ENCODE measurements around the gene PRSS2. TPM values are rescaled to one million over a fixed set of nuclear protein-coding genes. Genes with fewer than 3 reads are reported as not detected.

Gene PRSS2
- total and polyA plus RNA-seq, 7 experiments from 2014 or later: not detected

DNA sequence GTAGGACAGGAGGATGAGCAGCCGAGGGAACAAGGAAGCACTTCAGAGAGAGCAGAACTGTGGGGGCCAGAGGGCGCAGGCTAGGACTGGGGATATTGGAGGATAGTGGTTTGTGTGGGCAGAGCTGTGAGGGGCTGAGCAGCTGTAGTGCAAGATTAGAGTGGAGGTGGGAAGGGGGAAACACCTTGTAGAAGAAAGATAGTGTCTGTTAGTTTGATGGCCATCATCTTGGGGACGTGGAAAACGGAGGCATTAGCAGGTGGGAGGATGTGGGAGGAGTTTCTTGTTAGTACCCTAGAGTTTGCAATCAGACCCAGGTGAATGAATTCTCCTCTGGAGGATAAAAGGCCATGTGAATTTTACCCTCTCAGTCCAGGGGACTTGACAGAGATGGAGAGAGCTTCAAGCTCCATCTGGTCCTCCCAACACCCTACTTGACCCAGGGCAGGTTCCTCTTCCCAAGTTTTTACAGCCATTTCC lies 34.0 kb downstream of the PRSS2 start:
- H3K36me3 Mint-ChIP-seq: peaks cover 20 to 62% (median 47%) of the 10 kb centered on the region in 5 donors
- no peaks in the 10 kb centered on the region for H3K27me3 ChIP-seq (ENCODE audit: control insufficient read depth in 2 of 2, insufficient read depth in 2 of 2, low read length in 2 of 2)
- ChIA-PET CTCF (no interaction called here), POLR2A (interaction anchor here (1.0 to 33.1 kb wide), 12 partner anchors 3 to 499 kb away, joined by 3 to 5102 read pairs (median 6); partner anchors contain the start of gene EPHB6)
- peak overlapping the region; percentile 98 for H3K27ac ChIP-seq (ENCODE audit: low read depth, low read length)
- peaks cover 90 to 95% of the 10 kb centered on the region in 2 donors for H3K4me1 ChIP-seq (ENCODE audit: control insufficient read depth in 2 of 2, insufficient read depth in 2 of 2, low read length in 2 of 2)
- no peak for ATAC-seq
- H3K36me3 ChIP-seq (ENCODE audit: control insufficient read depth in 2 of 3, insufficient read depth in 3 of 3, low read length in 3 of 3): peaks cover 21 to 26% (median 24%) of the 10 kb centered on the region in 3 experiments
- peak in 4 of 9 donors; percentile 27 to 55 (median 34) for DNase-seq
- H3K4me3 Mint-ChIP-seq: peak overlapping the region; percentile 80 to 100 (median 95)
- intact Hi-C loops (cut with micrococcal nuclease): loop anchor here (5.0 to 10.0 kb wide), 3 partner anchors 578 to 1250 kb away; partner anchors contain the start of genes AGK (in 1 of the 2), EPHA1 (in 1 of the 2) and ZYX (in 1 of the 2)
- H3K9me3 Mint-ChIP-seq: peaks cover 0 to 9% (median 0%) of the 10 kb centered on the region in 11 donors
- H3K27ac Mint-ChIP-seq: peak overlapping the region; percentile 99 to 100 (median 100)
- H3K27me3 Mint-ChIP-seq: peaks cover 0 to 3% (median 0%) of the 10 kb centered on the region in 5 donors
- H3K4me1 Mint-ChIP-seq: peaks cover 67 to 99% (median 96%) of the 10 kb centered on the region in 7 donors
- H3K4me3 ChIP-seq (ENCODE audit: low read length): peak overlapping the region; percentile 19
- H3K9me3 ChIP-seq (ENCODE audit: control insufficient read depth in 2 of 3, low read length in 3 of 3): no peaks in the 10 kb centered on the region

DNA sequence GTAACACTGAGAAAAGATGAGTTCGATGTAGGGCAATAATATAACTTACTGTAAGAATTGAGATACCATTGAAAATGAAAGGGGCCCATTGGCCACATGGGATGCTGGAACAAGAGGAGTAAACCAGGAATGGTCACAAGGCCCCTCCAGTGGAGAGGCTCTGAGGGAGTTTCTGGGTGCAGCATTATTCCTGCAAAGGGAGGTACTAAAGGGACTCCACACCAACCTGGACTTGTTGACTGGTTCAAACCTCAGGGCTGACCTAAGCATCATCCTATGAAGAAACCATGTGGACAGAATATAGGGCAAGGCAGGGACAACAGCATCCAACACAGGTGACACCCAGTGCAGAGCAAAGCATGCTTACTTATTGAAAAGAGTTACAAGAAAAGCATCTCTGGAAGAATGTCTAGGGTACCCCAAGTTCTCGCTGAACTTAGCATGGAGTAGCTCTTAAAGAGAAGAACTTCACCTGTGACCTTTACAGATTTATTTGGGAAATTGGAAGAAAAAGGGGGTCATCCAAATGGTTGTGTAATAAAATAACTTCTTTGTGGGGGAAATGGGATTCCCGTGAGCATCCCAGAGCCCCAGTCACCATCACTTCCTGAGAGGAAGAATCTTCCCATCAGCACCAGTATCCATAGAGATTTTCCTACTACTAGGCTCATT lies 34.7 kb downstream of the PRSS2 start:
- ChIA-PET POLR2A (interaction anchor here (0.7 to 33.1 kb wide), 17 partner anchors 2 to 572 kb away, joined by 3 to 5102 read pairs (median 35); partner anchors contain the start of gene EPHB6), CTCF (interaction anchor here (9.0 kb wide), 1 partner anchor 12 kb away, joined by 314 read pairs; no protein-coding TSS in a partner anchor)
- peaks cover 70 to 99% (median 96%) of the 10 kb centered on the region in 7 donors for H3K4me1 Mint-ChIP-seq
- peak overlapping the region; percentile 99 to 100 (median 100) for H3K27ac Mint-ChIP-seq
- no peaks in the 10 kb centered on the region for H3K27me3 ChIP-seq (ENCODE audit: control insufficient read depth in 2 of 2, insufficient read depth in 2 of 2, low read length in 2 of 2)
- peak overlapping the region; percentile 19 for H3K4me3 ChIP-seq (ENCODE audit: low read length)
- H3K27ac ChIP-seq (ENCODE audit: low read depth, low read length): peak overlapping the region; percentile 98
- DNase-seq (no peak), ATAC-seq (no peak)
- peaks cover 0 to 3% (median 0%) of the 10 kb centered on the region in 5 donors for H3K27me3 Mint-ChIP-seq
- H3K9me3 Mint-ChIP-seq: peaks cover 0 to 9% (median 0%) of the 10 kb centered on the region in 11 donors
- H3K36me3 ChIP-seq (ENCODE audit: control insufficient read depth in 2 of 3, insufficient read depth in 3 of 3, low read length in 3 of 3): peaks cover 21 to 26% (median 24%) of the 10 kb centered on the region in 3 experiments
- H3K4me3 Mint-ChIP-seq: peak overlapping the region; percentile 80 to 100 (median 95)
- H3K36me3 Mint-ChIP-seq: peaks cover 20 to 55% (median 40%) of the 10 kb centered on the region in 5 donors
- peaks cover 95% of the 10 kb centered on the region in 2 donors for H3K4me1 ChIP-seq (ENCODE audit: control insufficient read depth in 2 of 2, insufficient read depth in 2 of 2, low read length in 2 of 2)
- no peaks in the 10 kb centered on the region for H3K9me3 ChIP-seq (ENCODE audit: control insufficient read depth in 2 of 3, low read length in 3 of 3)
- intact Hi-C loops (cut with micrococcal nuclease): loop anchor here (5.0 to 10.0 kb wide), 3 partner anchors 577 to 1251 kb away; partner anchors contain the start of genes AGK (in 1 of the 2), EPHA1 (in 1 of the 2) and ZYX (in 1 of the 2)

DNA sequence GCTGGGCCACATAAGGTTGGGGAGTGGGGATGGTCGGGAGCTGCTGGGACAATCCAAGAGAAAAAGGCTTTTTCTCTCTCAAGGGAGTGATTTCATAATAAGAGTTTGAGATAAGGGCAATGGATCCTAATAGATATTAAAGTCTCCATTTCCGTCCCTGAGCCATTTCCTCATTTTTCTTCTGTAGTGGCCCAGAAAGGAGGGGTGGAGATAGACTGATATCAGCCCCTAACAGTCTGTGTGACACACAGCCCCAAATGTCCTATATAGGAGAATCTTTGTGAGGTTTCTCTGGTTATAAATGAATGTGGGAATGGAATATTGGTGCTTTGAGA lies 35.2 kb downstream of the PRSS2 start:
- no peak for DNase-seq
- Histone ChIP-seq H3K27me3 (ENCODE audit: control insufficient read depth in 2 of 2, insufficient read depth in 2 of 2, low read length in 2 of 2) (no peaks in the 10 kb centered on the region), H3K9me3 (ENCODE audit: control insufficient read depth in 2 of 3, low read length in 3 of 3) (no peaks in the 10 kb centered on the region), H3K36me3 (ENCODE audit: control insufficient read depth in 2 of 3, insufficient read depth in 3 of 3, low read length in 3 of 3) (peaks cover 21 to 26% (median 24%) of the 10 kb centered on the region in 3 experiments), H3K4me1 (ENCODE audit: control insufficient read depth in 2 of 2, insufficient read depth in 2 of 2, low read length in 2 of 2) (peaks cover 95% of the 10 kb centered on the region in 2 donors), H3K27ac (ENCODE audit: low read depth, low read length) (peak overlapping the region; percentile 98), H3K4me3 (ENCODE audit: low read length) (peak overlapping the region; percentile 38)
- ChIA-PET POLR2A (interaction anchor here (0.7 to 33.1 kb wide), 19 partner anchors 2 to 573 kb away, joined by 3 to 5102 read pairs (median 35); partner anchors contain the start of gene EPHB6), CTCF (interaction anchor here (9.0 kb wide), 1 partner anchor 12 kb away, joined by 314 read pairs; no protein-coding TSS in a partner anchor)
- intact Hi-C loops (cut with micrococcal nuclease): loop anchor here (5.0 to 10.0 kb wide), 3 partner anchors 576 to 1251 kb away; partner anchors contain the start of genes AGK (in 1 of the 2), EPHA1 (in 1 of the 2) and ZYX (in 1 of the 2)
- ATAC-seq: no peak
- Mint-ChIP-seq H3K4me1 (peaks cover 70 to 98% (median 96%) of the 10 kb centered on the region in 7 donors), H3K4me3 (peak overlapping the region; percentile 80 to 100 (median 91)), H3K27ac (peak overlapping the region; percentile 99 to 100 (median 100)), H3K27me3 (peaks cover 0 to 3% (median 0%) of the 10 kb centered on the region in 5 donors), H3K9me3 (peaks cover 0 to 9% (median 0%) of the 10 kb centered on the region in 11 donors), H3K36me3 (peaks cover 20 to 50% (median 35%) of the 10 kb centered on the region in 5 donors)

DNA sequence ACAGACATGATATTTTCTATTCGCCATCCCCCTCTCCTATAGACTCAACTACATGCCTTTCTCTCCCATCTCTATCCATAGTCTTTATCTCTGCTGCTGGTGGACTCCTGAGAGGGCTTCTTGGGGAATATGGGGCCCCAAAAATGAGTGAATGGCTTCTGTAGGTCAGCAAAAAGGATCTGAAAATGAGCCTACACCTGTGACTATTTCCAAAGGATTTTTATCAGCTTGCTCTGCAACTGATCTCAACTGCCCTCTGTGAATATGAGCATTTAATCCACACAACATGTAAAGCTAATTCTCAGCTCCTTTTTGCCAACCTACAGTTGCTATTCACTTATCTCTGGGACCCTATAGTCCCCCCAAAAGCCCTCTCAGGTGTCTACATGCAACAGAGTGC lies 36.2 kb downstream of the PRSS2 start:
- Mint-ChIP-seq H3K36me3 (peaks cover 14 to 42% (median 25%) of the 10 kb centered on the region in 5 donors), H3K4me1 (peaks cover 72 to 100% (median 97%) of the 10 kb centered on the region in 7 donors), H3K4me3 (peak overlapping the region in 9 of 10 donors; percentile 84 to 100 (median 92)), H3K27me3 (peaks cover 0 to 3% (median 0%) of the 10 kb centered on the region in 5 donors), H3K27ac (peak overlapping the region; percentile 99 to 100 (median 100)), H3K9me3 (peaks cover 0 to 7% (median 0%) of the 10 kb centered on the region in 11 donors)
- Histone ChIP-seq H3K27ac (ENCODE audit: low read depth, low read length) (peak overlapping the region; percentile 98), H3K4me1 (ENCODE audit: control insufficient read depth in 2 of 2, insufficient read depth in 2 of 2, low read length in 2 of 2) (peaks cover 90 to 96% of the 10 kb centered on the region in 2 donors), H3K9me3 (ENCODE audit: control insufficient read depth in 2 of 3, low read length in 3 of 3) (no peaks in the 10 kb centered on the region), H3K36me3 (ENCODE audit: control insufficient read depth in 2 of 3, insufficient read depth in 3 of 3, low read length in 3 of 3) (peaks cover 14 to 20% (median 17%) of the 10 kb centered on the region in 3 experiments), H3K27me3 (ENCODE audit: control insufficient read depth in 2 of 2, insufficient read depth in 2 of 2, low read length in 2 of 2) (no peaks in the 10 kb centered on the region), H3K4me3 (ENCODE audit: low read length) (peak overlapping the region; percentile 38)
- POLR2A ChIA-PET: interaction anchor here (0.7 to 33.1 kb wide), 30 partner anchors 1 to 761 kb away, joined by 3 to 5102 read pairs (median 16); partner anchors contain the start of gene EPHB6
- CTCF ChIA-PET: interaction anchor here (1.8 to 9.0 kb wide), 3 partner anchors 13 to 137 kb away, joined by 4 to 314 read pairs (median 157); no protein-coding TSS in a partner anchor
- no peak for ATAC-seq
- intact Hi-C loops (cut with micrococcal nuclease): loop anchor here (5.0 to 10.0 kb wide), 3 partner anchors 575 to 1252 kb away; partner anchors contain the start of genes AGK (in 1 of the 2), EPHA1 (in 1 of the 2) and ZYX (in 1 of the 2)
- no peak for DNase-seq

DNA sequence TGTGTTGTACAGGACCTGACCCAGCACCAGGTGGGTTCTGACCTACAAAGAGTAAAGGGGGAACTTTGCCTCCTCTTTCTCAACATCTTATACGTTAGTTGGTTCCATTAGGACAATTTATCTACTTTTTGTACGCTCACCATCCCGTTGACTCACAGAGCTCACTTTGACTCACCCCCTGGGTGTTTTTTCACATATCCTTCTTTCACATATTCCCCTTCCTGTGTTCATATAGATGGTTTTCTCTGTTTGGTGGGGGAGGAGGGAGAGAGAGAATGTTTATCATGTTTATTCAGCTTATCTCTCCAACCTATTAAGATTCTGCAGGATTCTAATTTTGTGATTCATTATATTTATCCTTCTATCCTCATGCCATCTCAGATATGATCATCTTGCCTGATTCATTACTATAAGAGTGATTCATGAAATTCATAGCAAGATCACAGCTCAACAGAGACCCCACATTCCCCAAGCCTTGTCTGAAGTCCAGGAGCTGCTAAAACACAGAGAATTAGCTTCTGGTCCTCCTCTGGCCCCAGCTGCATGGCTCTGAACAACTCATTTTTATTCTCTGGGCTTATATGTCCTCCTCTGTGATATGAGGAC lies 37.2 kb downstream of the PRSS2 start:
- peak in 6 of 9 donors; percentile 54 to 74 (median 64) for DNase-seq
- H3K4me3 ChIP-seq (ENCODE audit: low read length): peak overlapping the region; percentile 38
- peak overlapping the region; percentile 98 for H3K27ac ChIP-seq (ENCODE audit: low read depth, low read length)

More for the DNA sequence above, 37.2 kb downstream of the PRSS2 start:
- no peaks in the 10 kb centered on the region for H3K27me3 ChIP-seq (ENCODE audit: control insufficient read depth in 2 of 2, insufficient read depth in 2 of 2, low read length in 2 of 2)
- peaks cover 75 to 100% (median 97%) of the 10 kb centered on the region in 7 donors for H3K4me1 Mint-ChIP-seq
- intact Hi-C loops (cut with micrococcal nuclease): loop anchor here (1.0 to 10.0 kb wide), 9 partner anchors 10 to 1253 kb away; partner anchors contain the start of genes ZYX (in 2 of the 2), AGK (in 1 of the 2), CASP2 (in 1 of the 2) and EPHA1 (in 1 of the 2)
- H3K36me3 Mint-ChIP-seq: peaks cover 6 to 33% (median 15%) of the 10 kb centered on the region in 5 donors
- peak overlapping the region; percentile 83 to 100 (median 91) for H3K4me3 Mint-ChIP-seq
- ChIA-PET POLR2A (interaction anchor here (0.6 to 33.1 kb wide), 73 partner anchors 0 to 762 kb away, joined by 3 to 5102 read pairs (median 6); partner anchors contain the start of genes CASP2, EPHB6 and GSTK1), CTCF (interaction anchor here (0.6 to 9.0 kb wide), 12 partner anchors 11 to 499 kb away, joined by 3 to 314 read pairs (median 4); no protein-coding TSS in a partner anchor)
- H3K27ac Mint-ChIP-seq: peak overlapping the region; percentile 99 to 100 (median 100)
- H3K9me3 Mint-ChIP-seq: peaks cover 0 to 7% (median 0%) of the 10 kb centered on the region in 11 donors
- peaks cover 80 to 96% of the 10 kb centered on the region in 2 donors for H3K4me1 ChIP-seq (ENCODE audit: control insufficient read depth in 2 of 2, insufficient read depth in 2 of 2, low read length in 2 of 2)
- peaks cover 0 to 3% (median 0%) of the 10 kb centered on the region in 5 donors for H3K27me3 Mint-ChIP-seq
- H3K36me3 ChIP-seq (ENCODE audit: control insufficient read depth in 2 of 3, insufficient read depth in 3 of 3, low read length in 3 of 3): peaks cover 4 to 10% (median 8%) of the 10 kb centered on the region in 3 experiments
- no peaks in the 10 kb centered on the region for H3K9me3 ChIP-seq (ENCODE audit: control insufficient read depth in 2 of 3, low read length in 3 of 3)
- ATAC-seq: peak; percentile 2
